GM18873 (cell line): ENCODE data around the gene GAS2L2.

Experiments used
- ATAC-seq: cut with Tn5 transposase; IDR thresholded peaks from one replicate; pipeline ENCODE4 v1.9.1; 2021; ENCODE audit warnings: mild to moderate bottlenecking, moderate library complexity, moderate number of reproducible peaks; ENCODE audit not compliant: unreplicated experiment, low FRiP score

The GAS2L2 gene

GRCh38 chr17:35730400-35731005, 22.5 kb downstream of the GAS2L2 start:
- ATAC-seq = no peak

GRCh38 chr17:35729405-35729833, 23.6 kb downstream of the GAS2L2 start:
- ATAC-seq = no peak

- no peak for ATAC-seq
Observed at GRCh38 chr17:35728551-35728950, 24.5 kb downstream of the GAS2L2 start.

- ATAC-seq = no peak
Observed at GRCh38 chr17:35727635-35728034, 25.4 kb downstream of the GAS2L2 start.

GRCh38 chr17:35726953-35727460, 26.0 kb downstream of the GAS2L2 start:
- no peak for ATAC-seq

GRCh38 chr17:35726127-35726952, 26.7 kb downstream of the GAS2L2 start:
- ATAC-seq = no peak

- ATAC-seq = no peak
Observed at GRCh38 chr17:35725802-35726126, 27.3 kb downstream of the GAS2L2 start.

- ATAC-seq = no peak
Observed at GRCh38 chr17:35725058-35725457, 28.0 kb downstream of the GAS2L2 start.

GRCh38 chr17:35723735-35724134, 29.3 kb downstream of the GAS2L2 start:
- ATAC-seq = no peak

- no peak for ATAC-seq
Observed at GRCh38 chr17:35717475-35717874, 35.6 kb downstream of the GAS2L2 start.

- ATAC-seq = no peak
Observed at GRCh38 chr17:35716897-35717465, 36.1 kb downstream of the GAS2L2 start.

GRCh38 chr17:35716173-35716572, 36.9 kb downstream of the GAS2L2 start:
- no peak for ATAC-seq

- ATAC-seq = no peak
Observed at GRCh38 chr17:35715416-35715815, 37.6 kb downstream of the GAS2L2 start.

- ATAC-seq = no peak
Observed at GRCh38 chr17:35714988-35715387, 38.1 kb downstream of the GAS2L2 start.

GRCh38 chr17:35713069-35713728, 39.8 kb downstream of the GAS2L2 start:
- no peak for ATAC-seq

- ATAC-seq = no peak
Observed at GRCh38 chr17:35710950-35711349, 42.1 kb downstream of the GAS2L2 start.

GRCh38 chr17:35709874-35710273, 43.2 kb downstream of the GAS2L2 start:
- no peak for ATAC-seq

GRCh38 chr17:35708951-35709350, 44.1 kb downstream of the GAS2L2 start:
- ATAC-seq = no peak

GRCh38 chr17:35708149-35708548, 44.9 kb downstream of the GAS2L2 start:
- no peak for ATAC-seq

GRCh38 chr17:35705705-35706104, 47.3 kb downstream of the GAS2L2 start:
- no peak for ATAC-seq

GRCh38 chr17:35705230-35705629, 47.8 kb downstream of the GAS2L2 start:
- ATAC-seq = no peak
